GM03348 (cell line): Measurements from ENCODE around the gene VGLL4.
A peak's percentile ranks its signal among the peaks of the same experiment; 100 is the strongest.
"Not testable (repeated sequence)": the region's sequence is repeated elsewhere in the genome, so short reads cannot be mapped to it uniquely, and the experiment has no call there.

Experiments
- DNase-seq: peaks from one replicate; pipeline ENCODE4 v3.0.0; 2012; ENCODE audit warnings: low spot score

The VGLL4 gene

GRCh38 chr3:11530153-11530721 is 113.5 kb downstream of the VGLL4 start:
- DNase-seq = peak; percentile 82

GRCh38 chr3:11529281-11529680 is 114.4 kb downstream of the VGLL4 start:
- DNase-seq = no peak

GRCh38 chr3:11526121-11526520 is 117.6 kb downstream of the VGLL4 start:
- not testable (repeated sequence) for DNase-seq

GRCh38 chr3:11523572-11524101 is 120.1 kb downstream of the VGLL4 start:
- no peak for DNase-seq

- DNase-seq = no peak
These were observed 120.7 kb downstream of the VGLL4 start for GRCh38 chr3:11522953-11523571.

- DNase-seq = no peak
These were observed 121.4 kb downstream of the VGLL4 start for GRCh38 chr3:11522398-11522715.

- DNase-seq = no peak
These were observed 122.5 kb downstream of the VGLL4 start for GRCh38 chr3:11521167-11521566.

- no peak for DNase-seq
These were observed 126.1 kb downstream of the VGLL4 start for GRCh38 chr3:11517601-11518000.

- DNase-seq = peak; percentile 90
These were observed 129.4 kb downstream of the VGLL4 start for GRCh38 chr3:11514191-11514821.

- no peak for DNase-seq
These were observed 129.9 kb downstream of the VGLL4 start for GRCh38 chr3:11513817-11514135.

- DNase-seq = not testable (repeated sequence)
These were observed 130.4 kb downstream of the VGLL4 start for GRCh38 chr3:11513125-11513816.

- not testable (repeated sequence) for DNase-seq
These were observed 132.1 kb downstream of the VGLL4 start for GRCh38 chr3:11511606-11512005.

GRCh38 chr3:11510356-11510755 is 133.4 kb downstream of the VGLL4 start:
- DNase-seq = no peak

GRCh38 chr3:11510001-11510340 is 133.7 kb downstream of the VGLL4 start:
- DNase-seq = no peak

GRCh38 chr3:11509173-11510000 is 134.3 kb downstream of the VGLL4 start:
- DNase-seq = peak; percentile 88

- DNase-seq = no peak
These were observed 135.2 kb downstream of the VGLL4 start for GRCh38 chr3:11508346-11509172.

- DNase-seq = no peak
These were observed 136.0 kb downstream of the VGLL4 start for GRCh38 chr3:11507719-11508118.
